K562 (cell line): Measurements from ENCODE around the gene PTGIS. TPM values are rescaled to one million over a fixed set of nuclear protein-coding genes. Genes with fewer than 3 reads are reported as not detected.

ENCODE experiments used
- GABPB1 ChIP-seq: sonication (generic); formaldehyde crosslinking; IDR thresholded peaks from 2 replicates; pipeline ENCODE4 v1.8.0; 2022; ENCODE audit warnings: mild to moderate bottlenecking, missing genetic modification reagents
- HMG20A ChIP-seq: fragments of 450-650 bp; formaldehyde crosslinking; conservative IDR thresholded peaks from 2 replicates; pipeline ENCODE4 v1.4.0; 2020; ENCODE audit warnings: mild to moderate bottlenecking, mixed read lengths
- ILK ChIP-seq: fragments of 450-650 bp; IDR thresholded peaks from 2 replicates; pipeline ENCODE4 v1.6.1; 2016; ENCODE audit warnings: missing genetic modification characterization, low read depth, mild to moderate bottlenecking, missing compliant biosample characterization, moderate library complexity, borderline replicate concordance
- RBFOX2 ChIP-seq: fragments of 200-400 bp; formaldehyde crosslinking; IDR thresholded peaks from 2 replicates; pipeline ENCODE4 v1.6.1; 2017; ENCODE audit warnings: low read depth, mild to moderate bottlenecking, low read length, moderate library complexity
- REST ChIP-seq, 2 experiments: fragments of 450-650 bp; formaldehyde crosslinking in 1 of 2; IDR thresholded peaks; 2 replicates each; pipeline versions ENCODE4 v1.4.0 to v1.6.1; 2014 to 2020; ENCODE audit warnings: mild to moderate bottlenecking in 2 of 2, borderline replicate concordance in 1 of 2, low read depth in 1 of 2
- ZNF347 ChIP-seq: fragments of 450-650 bp; formaldehyde crosslinking; IDR thresholded peaks from 2 replicates; pipeline ENCODE4 v1.4.0; 2020; ENCODE audit warnings: low read depth, mild to moderate bottlenecking, moderate library complexity
- polyA plus RNA-seq, 8 experiments: library from polyadenylated mRNA; depleted of rRNA in 4 of 8; stranded (reverse) in 5 of 8; unstranded in 3 of 8; fragments of >200 nt; fragmentation: Nextera tagmentation in 2 of 8; fragmentation: Illumina TruSeq in 1 of 8; extraction: Ambion mirVana in 2 of 8; extraction: Trizol in 1 of 8; gene quantifications; 2 replicates each; pipeline versions ENCODE4 v1.2.1 to v1.2.3, GENCODE V29; 2011 to 2014; ENCODE audit warnings: inconsistent platforms in 1 of 8, missing spikeins in 1 of 8
- total RNA-seq, 7 experiments: library from RNA; depleted of rRNA in 6 of 7; stranded (reverse); fragments of >200 nt in 6 of 7; fragmentation: Illumina TruSeq in 2 of 7; extraction: Trizol in 2 of 7; gene quantifications; 2 replicates each; pipeline versions ENCODE4 v1.2.1 to v1.2.3, GENCODE V29; 2011 to 2021; ENCODE audit warnings: low replicate concordance in 1 of 7
- TF ChIP-seq, protein P1 (sequence below): fragments of 200-600 bp; sonication (generic); IDR thresholded peaks from one replicate; pipeline ENCODE4 v1.6.1; 2012; ENCODE audit warnings: mild to moderate bottlenecking, low read depth, low read length, inconsistent platforms

Gene PTGIS
- total and polyA plus RNA-seq, 9 of the 15 experiments (the other 6 are each of a cell fraction or from before 2014, with no cell fraction given), result not detected

GRCh38 chr20:49583669-49584417 lies 15.9 kb upstream of the PTGIS start (continued):
- TF ChIP-seq ZNF347 (CRISPR knock-in tag), result no peak
- 0 out of 2 replicates have a peak, but pooled peaks have one; percentile 18 for TF ChIP-seq GABPB1 (CRISPR knock-in tag)
- TF ChIP-seq, protein P1, sequence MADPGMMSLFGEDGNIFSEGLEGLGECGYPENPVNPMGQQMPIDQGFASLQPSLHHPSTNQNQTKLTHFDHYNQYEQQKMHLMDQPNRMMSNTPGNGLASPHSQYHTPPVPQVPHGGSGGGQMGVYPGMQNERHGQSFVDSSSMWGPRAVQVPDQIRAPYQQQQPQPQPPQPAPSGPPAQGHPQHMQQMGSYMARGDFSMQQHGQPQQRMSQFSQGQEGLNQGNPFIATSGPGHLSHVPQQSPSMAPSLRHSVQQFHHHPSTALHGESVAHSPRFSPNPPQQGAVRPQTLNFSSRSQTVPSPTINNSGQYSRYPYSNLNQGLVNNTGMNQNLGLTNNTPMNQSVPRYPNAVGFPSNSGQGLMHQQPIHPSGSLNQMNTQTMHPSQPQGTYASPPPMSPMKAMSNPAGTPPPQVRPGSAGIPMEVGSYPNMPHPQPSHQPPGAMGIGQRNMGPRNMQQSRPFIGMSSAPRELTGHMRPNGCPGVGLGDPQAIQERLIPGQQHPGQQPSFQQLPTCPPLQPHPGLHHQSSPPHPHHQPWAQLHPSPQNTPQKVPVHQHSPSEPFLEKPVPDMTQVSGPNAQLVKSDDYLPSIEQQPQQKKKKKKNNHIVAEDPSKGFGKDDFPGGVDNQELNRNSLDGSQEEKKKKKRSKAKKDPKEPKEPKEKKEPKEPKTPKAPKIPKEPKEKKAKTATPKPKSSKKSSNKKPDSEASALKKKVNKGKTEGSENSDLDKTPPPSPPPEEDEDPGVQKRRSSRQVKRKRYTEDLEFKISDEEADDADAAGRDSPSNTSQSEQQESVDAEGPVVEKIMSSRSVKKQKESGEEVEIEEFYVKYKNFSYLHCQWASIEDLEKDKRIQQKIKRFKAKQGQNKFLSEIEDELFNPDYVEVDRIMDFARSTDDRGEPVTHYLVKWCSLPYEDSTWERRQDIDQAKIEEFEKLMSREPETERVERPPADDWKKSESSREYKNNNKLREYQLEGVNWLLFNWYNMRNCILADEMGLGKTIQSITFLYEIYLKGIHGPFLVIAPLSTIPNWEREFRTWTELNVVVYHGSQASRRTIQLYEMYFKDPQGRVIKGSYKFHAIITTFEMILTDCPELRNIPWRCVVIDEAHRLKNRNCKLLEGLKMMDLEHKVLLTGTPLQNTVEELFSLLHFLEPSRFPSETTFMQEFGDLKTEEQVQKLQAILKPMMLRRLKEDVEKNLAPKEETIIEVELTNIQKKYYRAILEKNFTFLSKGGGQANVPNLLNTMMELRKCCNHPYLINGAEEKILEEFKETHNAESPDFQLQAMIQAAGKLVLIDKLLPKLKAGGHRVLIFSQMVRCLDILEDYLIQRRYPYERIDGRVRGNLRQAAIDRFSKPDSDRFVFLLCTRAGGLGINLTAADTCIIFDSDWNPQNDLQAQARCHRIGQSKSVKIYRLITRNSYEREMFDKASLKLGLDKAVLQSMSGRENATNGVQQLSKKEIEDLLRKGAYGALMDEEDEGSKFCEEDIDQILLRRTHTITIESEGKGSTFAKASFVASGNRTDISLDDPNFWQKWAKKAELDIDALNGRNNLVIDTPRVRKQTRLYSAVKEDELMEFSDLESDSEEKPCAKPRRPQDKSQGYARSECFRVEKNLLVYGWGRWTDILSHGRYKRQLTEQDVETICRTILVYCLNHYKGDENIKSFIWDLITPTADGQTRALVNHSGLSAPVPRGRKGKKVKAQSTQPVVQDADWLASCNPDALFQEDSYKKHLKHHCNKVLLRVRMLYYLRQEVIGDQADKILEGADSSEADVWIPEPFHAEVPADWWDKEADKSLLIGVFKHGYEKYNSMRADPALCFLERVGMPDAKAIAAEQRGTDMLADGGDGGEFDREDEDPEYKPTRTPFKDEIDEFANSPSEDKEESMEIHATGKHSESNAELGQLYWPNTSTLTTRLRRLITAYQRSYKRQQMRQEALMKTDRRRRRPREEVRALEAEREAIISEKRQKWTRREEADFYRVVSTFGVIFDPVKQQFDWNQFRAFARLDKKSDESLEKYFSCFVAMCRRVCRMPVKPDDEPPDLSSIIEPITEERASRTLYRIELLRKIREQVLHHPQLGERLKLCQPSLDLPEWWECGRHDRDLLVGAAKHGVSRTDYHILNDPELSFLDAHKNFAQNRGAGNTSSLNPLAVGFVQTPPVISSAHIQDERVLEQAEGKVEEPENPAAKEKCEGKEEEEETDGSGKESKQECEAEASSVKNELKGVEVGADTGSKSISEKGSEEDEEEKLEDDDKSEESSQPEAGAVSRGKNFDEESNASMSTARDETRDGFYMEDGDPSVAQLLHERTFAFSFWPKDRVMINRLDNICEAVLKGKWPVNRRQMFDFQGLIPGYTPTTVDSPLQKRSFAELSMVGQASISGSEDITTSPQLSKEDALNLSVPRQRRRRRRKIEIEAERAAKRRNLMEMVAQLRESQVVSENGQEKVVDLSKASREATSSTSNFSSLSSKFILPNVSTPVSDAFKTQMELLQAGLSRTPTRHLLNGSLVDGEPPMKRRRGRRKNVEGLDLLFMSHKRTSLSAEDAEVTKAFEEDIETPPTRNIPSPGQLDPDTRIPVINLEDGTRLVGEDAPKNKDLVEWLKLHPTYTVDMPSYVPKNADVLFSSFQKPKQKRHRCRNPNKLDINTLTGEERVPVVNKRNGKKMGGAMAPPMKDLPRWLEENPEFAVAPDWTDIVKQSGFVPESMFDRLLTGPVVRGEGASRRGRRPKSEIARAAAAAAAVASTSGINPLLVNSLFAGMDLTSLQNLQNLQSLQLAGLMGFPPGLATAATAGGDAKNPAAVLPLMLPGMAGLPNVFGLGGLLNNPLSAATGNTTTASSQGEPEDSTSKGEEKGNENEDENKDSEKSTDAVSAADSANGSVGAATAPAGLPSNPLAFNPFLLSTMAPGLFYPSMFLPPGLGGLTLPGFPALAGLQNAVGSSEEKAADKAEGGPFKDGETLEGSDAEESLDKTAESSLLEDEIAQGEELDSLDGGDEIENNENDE, result no peak
- no peak for TF ChIP-seq RBFOX2
- no peak for TF ChIP-seq REST (IDR thresholded peaks at IDR 0.05; ENCODE audit: borderline replicate concordance)
- no peak for TF ChIP-seq REST (CRISPR knock-in tag; IDR thresholded peaks at IDR 0.05; ENCODE audit: low read depth)
- TF ChIP-seq ILK (tag), result no peak
- TF ChIP-seq HMG20A (CRISPR knock-in tag), result no peak
